GM19452 (cell line): ENCODE results near the gene BCL2L12.
"Not testable (repeated sequence)": the region's sequence is repeated elsewhere in the genome, so short reads cannot be mapped to it uniquely, and the experiment has no call there.

ENCODE experiments used
- ATAC-seq: cut with Tn5 transposase; IDR thresholded peaks from one replicate; pipeline ENCODE4 v1.9.1; 2021; ENCODE audit not compliant: unreplicated experiment

The BCL2L12 gene

GRCh38 chr19:49704888-49705642 is 39.3 kb downstream of the BCL2L12 start:
- ATAC-seq = no peak

GRCh38 chr19:49705919-49706318 is 40.2 kb downstream of the BCL2L12 start:
- no peak for ATAC-seq

- no peak for ATAC-seq
These were observed 44.7 kb downstream of the BCL2L12 start for GRCh38 chr19:49710372-49710951.

GRCh38 chr19:49712397-49712859 is 46.7 kb downstream of the BCL2L12 start:
- ATAC-seq = no peak

GRCh38 chr19:49713236-49713845 is 47.6 kb downstream of the BCL2L12 start:
- no peak for ATAC-seq

GRCh38 chr19:49716154-49716553 is 50.4 kb downstream of the BCL2L12 start:
- no peak for ATAC-seq

- ATAC-seq = no peak
These were observed 52.8 kb downstream of the BCL2L12 start for GRCh38 chr19:49718511-49718910.

- ATAC-seq = no peak
These were observed 53.3 kb downstream of the BCL2L12 start for GRCh38 chr19:49718991-49719390.

- not testable (repeated sequence) for ATAC-seq
These were observed 53.7 kb downstream of the BCL2L12 start for GRCh38 chr19:49719420-49719819.
